ENCODE data around the gene CCDC8.
A peak's percentile ranks its signal among the peaks of the same experiment; 100 is the strongest.

CCDC8 gene

DNA sequence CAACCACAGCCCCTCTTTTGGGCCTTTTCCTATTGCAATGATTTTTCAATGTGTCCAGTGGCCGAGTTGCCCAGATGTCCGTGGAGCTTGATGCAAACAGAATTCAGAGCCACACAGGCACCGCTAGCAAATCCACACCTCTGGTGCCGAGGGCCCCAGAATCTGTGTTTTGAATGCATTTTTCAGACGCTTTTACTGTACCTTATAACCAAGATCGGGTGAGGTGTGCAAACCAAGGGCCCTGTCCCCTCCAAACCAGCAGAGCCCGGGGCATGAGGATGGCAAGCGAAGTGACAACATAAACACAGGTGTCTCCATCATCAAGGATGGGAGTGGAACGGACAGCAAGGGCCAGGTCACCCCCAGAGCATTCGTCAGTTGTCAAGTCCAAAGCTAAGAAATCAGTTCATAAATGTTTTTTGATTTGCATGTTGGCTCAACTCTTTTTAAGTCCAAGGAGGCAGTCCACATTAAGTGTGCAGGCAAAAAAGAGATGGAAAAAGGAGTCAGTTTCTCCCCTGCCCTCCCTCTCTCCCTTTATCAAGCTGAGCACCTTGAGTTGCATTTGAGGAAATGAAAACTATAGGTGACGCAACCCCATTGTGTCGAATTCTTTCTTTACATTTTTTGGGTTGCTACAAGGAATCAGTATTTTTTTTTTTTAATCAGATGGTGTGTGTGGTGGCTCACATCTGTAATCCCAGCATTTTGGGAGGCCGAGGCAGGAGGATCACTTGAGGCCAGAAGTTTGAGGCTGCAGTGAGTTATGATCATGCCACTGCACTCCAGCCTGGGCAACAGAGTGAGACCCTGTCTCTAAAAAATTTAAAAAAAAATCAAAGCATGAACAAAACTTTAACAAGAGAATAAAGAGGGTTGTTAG is 2.9 kb downstream of the CCDC8 start:
- H3K4me3 ChIP-seq (ENCODE audit: control insufficient read depth, low read depth, low read length), result no peak overlapping the region
- no peak for DNase-seq (ENCODE audit: low read depth)
- TF ChIP-seq, protein P1, sequence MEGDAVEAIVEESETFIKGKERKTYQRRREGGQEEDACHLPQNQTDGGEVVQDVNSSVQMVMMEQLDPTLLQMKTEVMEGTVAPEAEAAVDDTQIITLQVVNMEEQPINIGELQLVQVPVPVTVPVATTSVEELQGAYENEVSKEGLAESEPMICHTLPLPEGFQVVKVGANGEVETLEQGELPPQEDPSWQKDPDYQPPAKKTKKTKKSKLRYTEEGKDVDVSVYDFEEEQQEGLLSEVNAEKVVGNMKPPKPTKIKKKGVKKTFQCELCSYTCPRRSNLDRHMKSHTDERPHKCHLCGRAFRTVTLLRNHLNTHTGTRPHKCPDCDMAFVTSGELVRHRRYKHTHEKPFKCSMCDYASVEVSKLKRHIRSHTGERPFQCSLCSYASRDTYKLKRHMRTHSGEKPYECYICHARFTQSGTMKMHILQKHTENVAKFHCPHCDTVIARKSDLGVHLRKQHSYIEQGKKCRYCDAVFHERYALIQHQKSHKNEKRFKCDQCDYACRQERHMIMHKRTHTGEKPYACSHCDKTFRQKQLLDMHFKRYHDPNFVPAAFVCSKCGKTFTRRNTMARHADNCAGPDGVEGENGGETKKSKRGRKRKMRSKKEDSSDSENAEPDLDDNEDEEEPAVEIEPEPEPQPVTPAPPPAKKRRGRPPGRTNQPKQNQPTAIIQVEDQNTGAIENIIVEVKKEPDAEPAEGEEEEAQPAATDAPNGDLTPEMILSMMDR (IDR thresholded peaks at IDR 0.05; ENCODE audit: control insufficient read depth, insufficient read depth, low read depth, low read length, missing control alignments), result no peak

DNA sequence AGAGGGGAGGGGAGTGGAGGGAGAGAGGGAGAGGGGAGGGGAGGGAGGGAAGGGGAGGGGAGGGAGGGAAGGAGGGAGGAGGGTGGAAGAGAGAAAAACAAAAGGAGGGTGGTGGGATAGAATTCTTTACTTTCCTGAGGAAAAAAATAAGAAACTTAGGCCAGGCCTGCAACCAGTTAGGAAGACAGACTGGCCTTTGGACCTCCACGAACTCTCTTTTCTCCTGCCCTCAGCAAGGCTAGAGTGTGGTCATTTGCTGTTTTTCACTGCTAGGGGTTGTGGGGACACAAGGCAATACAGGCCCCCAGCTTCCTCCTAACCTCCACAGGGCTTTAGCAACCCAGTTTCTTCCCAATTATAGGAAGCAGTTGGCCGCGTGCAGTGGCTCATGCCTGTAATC is 4.2 kb downstream of the CCDC8 start:
- no peak for DNase-seq (ENCODE audit: low read depth)
- no peak overlapping the region for H3K4me3 ChIP-seq (ENCODE audit: control insufficient read depth, low read depth, low read length)
- TF ChIP-seq, protein P1 (IDR thresholded peaks at IDR 0.05; ENCODE audit: control insufficient read depth, insufficient read depth, low read depth, low read length, missing control alignments), result no peak

DNA sequence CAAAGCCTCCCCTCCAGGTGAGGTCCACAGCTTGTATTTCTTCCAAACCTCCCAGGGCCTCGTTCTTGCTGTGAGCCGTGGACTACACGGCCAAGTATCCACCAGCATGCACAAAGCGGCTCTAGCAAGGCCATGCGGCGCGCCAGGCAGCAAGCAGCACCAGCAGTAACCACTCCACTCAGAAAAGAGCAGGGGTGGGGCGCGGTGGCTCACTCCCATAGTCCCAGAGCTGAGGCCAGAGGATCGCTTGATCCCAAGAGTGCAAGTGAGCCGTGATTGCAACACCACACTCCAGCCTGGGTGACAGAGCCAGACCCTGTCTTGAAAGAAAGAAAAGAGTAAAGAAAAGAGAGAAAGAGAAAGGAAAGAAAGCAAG is 4.7 kb downstream of the CCDC8 start:
- no peak for DNase-seq (ENCODE audit: low read depth)
- TF ChIP-seq, protein P1 (IDR thresholded peaks at IDR 0.05; ENCODE audit: control insufficient read depth, insufficient read depth, low read depth, low read length, missing control alignments), result no peak
- no peak overlapping the region; the same call in 1 of the 2 replicates for H3K4me3 ChIP-seq (ENCODE audit: control insufficient read depth, low read depth, low read length)

DNA sequence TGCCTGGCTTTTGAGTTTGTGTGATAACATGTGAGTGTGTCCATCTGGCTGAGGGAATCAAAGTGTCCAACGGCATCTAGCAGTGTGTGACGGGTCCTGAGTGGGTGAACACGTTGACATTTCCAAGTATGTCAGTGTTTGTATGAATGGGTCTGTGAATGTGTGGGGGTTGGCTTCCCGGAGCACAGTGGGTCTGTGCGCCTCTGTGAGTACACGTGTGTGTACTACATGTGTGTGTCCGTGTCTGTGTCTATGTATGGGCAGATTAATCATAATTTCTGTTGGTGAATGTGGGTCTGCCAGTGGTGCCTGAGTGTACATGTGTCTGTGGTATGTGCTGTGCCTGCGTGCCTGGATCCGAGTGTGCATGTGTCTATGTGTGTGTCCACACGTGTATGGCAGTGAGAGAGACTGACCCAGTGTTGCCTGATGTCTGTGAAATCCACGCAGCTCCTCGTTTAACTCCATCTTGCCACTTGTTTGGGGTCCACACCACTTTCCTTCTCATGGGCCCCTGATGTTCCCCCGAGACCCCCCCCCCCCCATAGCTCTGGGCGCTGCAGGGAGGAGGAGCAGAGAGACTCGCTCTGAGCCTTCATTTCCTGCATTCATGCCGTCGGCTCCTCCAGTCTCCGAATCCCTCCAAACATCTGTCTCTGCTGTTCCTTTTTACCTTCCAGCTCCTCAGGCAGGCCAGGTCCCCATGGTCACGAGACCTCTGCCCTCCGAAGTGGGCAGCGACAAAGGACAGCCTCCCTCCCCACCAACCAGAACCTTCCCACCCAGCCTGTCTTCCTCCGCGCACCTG is 5.3 kb downstream of the CCDC8 start:
- H3K4me3 ChIP-seq (ENCODE audit: control insufficient read depth, low read depth, low read length), result no peak overlapping the region; the same call in 1 of the 2 replicates
- TF ChIP-seq, protein P1 (IDR thresholded peaks at IDR 0.05; ENCODE audit: control insufficient read depth, insufficient read depth, low read depth, low read length, missing control alignments), result no peak
- DNase-seq (ENCODE audit: low read depth), result no peak

DNA sequence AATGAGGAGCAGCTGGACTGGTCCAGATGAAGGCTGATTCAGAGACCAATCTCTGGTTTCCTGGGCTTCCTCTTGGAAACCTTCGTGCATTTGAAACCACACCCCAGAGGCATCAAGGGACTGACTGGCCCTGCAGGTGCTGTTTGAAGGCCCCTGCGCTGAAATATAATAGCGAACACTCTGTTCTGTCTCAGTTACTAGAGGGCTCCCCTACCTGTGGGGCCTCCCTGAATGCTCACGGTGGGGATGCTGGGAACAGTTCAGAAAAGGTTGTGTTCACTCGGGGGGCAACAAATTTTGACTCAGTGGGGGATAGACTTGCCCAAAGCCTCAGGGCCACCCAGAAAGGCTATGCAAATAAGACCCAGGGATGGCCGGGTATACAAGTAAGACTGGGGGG is 6.4 kb downstream of the CCDC8 start:
- no peak for DNase-seq (ENCODE audit: low read depth)
- no peak overlapping the region for H3K4me3 ChIP-seq (ENCODE audit: control insufficient read depth, low read depth, low read length)
- TF ChIP-seq, protein P1 (IDR thresholded peaks at IDR 0.05; ENCODE audit: control insufficient read depth, insufficient read depth, low read depth, low read length, missing control alignments), result no peak

DNA sequence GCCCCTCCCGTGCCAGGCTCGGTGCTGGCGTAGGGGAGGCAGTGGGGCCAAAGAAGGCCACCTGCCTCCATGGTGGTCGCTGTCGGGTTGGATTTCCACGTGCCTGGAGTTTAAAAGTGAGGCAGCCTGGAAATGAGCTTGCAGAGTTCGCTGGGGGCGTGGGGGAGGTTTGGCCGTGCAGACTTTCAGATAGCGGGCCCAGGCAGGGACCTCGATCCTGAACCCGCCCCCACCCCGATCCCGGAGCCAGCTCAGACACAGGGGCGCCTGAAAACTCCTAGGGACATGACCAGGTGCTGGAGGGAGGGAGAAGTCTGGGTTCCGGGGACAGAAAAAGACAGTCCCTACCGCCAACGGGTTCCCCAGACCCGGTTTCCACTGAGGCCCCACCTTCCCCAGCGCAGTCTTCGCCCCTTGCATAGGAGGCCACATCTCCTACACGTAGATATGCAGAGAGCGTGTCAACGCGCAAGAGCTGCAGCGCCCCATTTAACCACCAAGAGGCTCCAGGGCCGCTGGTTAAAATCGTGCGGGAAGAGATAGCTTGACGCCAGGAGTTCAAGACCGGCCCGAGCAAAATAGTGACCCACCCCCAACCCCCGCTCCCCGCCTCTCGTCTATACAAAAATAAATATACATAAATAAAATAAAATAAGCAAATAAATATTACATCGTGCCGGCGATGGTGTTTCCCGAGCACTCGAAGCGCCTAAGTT is 8.5 kb downstream of the CCDC8 start:
- no peak overlapping the region for H3K4me3 ChIP-seq (ENCODE audit: control insufficient read depth, low read depth, low read length)
- no peak for DNase-seq (ENCODE audit: low read depth)
- TF ChIP-seq, protein P1 (IDR thresholded peaks at IDR 0.05; ENCODE audit: control insufficient read depth, insufficient read depth, low read depth, low read length, missing control alignments), result peak; percentile 7
